Cerebellar cortex (tissue), 1 donor: Measurements from ENCODE around the gene FNDC5.

Experiments
- DNase-seq: peaks from one replicate; pipeline ENCODE4 v3.0.0-alpha.2; 2015; ENCODE audit warnings: low spot score

The FNDC5 gene

DNA sequence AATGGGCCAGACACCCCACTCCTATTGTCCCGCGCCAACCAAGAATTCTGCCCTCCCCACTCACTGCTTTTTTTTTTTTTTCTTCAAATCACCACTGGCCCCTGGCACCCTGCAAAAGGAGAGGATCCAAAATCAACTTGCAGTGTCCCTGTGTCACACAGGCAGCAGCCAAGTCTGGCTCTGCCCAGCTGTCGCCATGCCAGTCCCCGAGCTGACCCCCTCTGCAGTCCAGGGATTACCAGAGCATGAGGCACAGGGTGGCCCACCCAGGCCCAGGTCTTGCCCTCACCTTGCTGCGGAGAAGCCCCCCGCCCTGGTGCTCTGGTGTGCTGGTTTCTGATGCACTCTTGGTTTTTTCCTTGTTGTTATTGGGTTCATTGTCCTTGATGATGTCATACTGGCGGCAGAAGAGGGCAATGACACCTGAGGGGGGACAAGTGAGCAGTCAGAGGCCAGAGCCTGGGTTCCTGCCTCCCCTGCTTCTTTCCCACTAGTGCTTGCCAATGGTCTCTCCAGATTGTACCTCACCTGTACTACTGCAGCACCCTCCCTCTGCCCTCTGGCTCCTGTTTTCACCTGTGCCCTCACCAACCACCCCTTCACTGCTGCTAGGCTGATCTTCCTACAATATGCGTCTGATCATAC is 6.2 kb downstream of the FNDC5 start:
- no peak for DNase-seq

DNA sequence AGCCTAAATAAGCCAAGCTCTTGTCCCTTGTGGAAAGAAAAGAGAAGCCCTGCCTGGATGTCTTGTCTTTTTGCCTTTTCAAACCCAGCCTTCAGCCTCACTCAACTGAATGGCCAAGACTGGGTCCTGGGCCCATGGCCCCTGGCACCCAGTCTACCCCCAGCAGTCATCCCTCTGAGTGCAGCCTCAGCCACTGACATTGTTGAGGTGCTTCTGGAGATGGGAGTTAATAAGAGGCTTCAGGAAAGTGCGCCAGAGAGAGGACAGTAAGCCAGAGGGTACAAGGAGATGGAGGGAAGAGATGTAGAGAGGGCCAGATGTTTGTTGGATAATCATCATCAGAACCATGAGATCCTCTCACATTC is 6.8 kb downstream of the FNDC5 start:
- DNase-seq, result no peak

DNA sequence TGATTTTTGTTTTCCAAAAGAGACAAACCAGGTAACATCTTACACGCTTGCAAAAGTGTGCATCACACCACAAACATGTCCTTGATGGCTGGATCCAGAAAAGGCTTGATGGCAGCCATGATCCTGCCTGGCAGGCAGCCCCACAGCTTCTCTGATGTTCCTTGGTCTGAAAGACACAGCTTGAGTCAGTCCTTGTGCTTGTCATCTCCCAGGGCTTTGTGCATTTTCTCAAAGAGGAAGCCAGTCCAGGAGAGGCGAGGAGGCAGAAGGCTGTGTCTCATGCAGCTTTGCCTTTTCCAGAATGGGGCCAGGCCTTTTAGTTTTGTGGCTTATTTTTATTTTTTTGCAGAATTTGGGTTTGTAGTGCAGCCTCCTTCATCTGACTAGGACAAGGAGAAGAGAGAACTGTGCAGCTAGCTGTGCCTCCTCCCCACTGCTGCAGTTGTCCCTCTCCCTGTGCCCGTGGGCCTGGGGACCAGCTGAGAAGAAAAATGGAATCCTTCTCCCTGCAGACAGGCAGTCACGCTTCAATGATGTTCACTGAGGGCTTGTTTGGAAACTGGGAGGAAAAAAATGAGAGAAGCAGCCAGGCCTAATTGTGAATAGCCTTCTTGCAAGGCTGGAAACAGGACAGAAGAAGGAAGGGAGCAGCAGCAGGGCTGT is 7.4 kb downstream of the FNDC5 start:
- DNase-seq, result no peak

DNA sequence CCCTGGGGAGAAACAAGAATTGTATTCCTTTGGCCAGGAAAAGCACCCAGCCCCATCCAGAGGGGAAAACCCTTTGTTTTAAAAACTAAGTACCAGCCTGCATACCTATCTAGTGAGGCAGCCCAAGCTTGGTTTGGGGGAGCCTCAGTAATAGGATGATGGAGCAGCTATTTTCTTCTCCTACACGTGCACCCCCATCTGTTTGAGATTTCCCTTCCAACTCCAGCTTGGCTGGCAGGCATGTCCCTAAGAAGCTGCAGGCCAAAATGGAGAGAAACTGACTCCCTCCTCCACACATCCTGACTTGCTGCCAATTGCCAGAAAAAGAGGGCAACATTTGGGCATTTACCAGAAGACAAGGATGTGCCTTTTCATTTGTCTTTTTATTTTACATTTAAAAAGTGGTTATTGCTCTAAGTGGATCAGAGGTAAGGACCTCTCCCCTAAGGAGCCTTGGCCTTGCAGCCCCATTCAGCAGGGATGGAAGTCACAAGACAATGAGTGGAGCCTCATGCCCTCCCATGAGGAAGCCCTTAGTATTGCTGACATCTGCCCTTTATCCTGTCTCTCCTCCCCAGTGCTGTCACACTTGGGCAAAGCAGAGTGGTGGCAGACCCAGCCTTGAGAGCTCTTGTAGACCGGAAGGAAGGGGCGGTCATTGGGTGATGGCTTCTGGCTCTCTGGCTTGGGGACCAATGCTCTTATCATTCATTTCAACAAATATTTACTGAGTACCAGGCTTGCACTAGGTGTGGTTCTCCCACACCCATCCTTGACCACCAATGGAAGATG is 8.6 kb downstream of the FNDC5 start:
- peak; percentile 93 for DNase-seq

DNA sequence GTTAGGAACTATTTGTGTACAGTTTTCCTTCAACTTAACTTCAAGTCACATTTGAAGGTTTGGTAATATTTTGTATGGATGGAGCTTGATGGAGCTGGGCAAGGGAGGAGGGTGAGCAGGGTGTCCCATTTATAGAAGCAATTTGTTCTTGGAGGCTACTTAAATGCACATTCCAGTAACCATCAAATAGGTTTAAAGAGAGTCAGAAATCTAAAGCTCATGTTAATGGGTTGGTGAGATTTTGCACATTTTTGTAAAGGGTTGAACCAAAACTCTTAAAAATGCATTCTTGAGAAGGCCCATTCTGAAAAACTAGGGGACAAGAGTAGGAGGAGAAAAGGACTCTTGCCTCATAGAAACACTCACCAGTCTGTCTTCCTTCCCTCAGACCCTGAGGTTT is 10.1 kb downstream of the FNDC5 start:
- no peak for DNase-seq

DNA sequence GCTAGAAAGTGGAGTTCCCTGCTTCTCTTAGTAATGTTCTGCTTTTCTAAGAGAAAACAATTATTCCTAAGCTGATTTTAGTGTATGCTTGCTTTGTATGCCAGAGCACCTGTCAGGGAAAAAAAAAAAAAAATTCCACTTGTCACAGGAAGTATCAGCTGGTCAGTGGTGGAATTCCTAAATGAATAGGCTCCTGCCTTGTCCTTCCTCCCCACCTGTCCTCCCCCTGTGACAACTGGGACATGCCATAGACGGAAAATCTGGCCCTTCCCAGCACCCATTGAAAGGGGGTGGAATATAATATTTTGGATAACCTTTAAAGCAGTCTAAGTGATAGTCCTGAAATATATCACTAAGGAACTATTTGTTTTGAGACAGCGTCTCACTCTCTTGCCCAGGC is 10.8 kb downstream of the FNDC5 start:
- no peak for DNase-seq

DNA sequence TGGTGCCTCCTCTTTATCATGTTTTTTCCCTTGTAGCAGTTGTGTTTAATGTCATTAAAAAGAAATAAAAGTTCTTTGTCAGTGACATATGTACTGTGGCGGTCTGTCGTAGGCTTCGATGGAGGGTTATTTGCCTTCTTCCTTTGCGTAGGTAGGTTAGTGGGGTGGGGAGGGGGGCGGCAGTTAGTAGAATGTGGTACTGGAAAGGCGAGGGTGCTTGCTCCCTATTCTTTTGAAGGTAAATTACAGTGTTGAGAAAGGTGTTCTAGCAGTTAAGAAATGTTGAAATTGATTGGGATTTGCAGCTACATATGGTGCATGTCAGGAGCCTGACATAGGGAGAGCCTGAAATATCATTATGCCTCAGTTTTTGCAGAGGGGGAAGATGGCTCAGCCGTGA is 11.9 kb downstream of the FNDC5 start:
- no peak for DNase-seq

DNA sequence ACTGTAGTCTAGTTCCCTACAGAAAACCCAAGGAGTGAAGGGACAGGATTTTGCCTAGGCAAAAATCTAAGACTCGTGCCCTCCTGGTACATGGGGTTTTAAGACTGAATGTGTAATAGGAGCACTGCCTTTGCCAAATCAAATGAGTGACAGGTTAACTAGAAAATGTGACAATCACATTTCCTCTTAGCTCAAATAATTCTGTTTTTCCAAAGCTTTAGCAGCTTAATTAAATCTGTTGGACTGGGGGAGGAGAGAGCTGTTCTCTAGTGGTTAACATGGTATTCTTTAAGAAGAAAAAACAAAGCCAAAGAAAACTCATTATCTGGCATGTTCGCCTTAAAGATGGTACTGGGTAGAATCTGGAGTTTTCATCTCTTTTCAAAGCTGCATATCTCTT is 12.6 kb downstream of the FNDC5 start:
- no peak for DNase-seq

DNA sequence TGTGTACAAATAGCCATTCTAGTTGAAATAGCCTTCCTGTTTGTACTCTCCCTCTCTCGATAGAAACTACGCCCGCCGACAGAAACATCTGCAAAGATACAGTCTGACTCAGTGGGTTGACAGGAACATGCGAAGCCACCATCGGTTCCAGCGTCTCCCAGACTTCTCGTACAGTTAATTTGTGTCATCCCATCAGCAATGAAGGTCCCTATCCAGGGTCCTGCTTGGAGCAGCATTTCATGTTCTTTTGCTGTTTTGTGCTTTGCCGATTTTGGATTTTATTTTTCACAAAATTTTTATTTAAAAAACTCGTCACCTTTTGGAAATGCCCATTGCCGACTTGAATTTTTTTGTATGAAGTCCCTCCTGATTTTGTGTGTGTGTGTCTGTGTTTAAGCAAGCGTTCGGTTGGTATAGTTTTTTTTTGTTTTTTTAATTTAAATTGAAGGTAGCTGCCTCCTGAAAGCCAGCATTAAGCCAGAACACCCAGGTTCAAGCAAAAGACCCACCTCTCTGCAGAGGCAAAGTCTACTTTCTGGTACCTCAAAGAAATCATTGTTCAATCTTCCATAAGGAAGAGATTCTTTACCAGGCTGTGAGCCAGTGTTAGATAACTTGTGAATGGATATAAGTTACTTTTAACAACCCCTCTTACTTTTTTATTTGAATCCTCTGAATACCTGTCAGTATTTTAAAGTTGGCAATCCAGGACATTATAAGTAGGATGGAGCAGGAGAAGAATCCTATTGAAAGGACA is 14.7 kb downstream of the FNDC5 start:
- DNase-seq, result no peak

DNA sequence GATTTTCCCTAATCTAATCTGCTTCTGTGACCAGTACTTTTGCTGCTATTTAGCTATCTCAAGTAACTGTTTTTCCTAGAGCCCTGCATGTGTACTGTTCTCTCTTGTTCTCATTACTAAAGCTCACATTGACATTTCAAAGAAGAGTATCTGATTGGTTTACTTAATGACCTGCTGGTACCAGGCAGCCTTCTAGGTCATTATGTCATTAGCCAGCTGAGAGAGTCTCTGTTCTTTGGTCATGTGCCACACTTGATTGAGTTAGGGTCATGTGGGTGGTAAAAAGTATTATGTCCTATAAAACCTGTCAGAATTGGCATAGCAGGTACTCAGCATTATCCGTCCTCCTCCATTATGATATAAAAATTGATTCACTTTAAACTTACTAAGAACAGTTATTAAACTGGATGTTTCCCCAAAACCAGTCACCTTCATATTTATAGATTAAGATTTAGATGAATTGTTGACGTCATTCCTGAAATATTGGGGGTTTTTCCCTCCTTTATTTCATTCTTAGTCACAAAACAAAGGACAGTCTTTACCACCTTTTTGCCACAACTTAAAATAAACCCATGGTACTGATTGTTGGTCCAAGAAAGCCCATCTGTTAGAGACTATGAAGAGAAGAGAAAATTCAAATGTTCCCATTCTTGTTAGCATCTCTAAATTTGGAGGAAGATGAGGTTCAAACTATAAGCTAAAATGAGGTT is 22.2 kb downstream of the FNDC5 start:
- DNase-seq, result no peak

DNA sequence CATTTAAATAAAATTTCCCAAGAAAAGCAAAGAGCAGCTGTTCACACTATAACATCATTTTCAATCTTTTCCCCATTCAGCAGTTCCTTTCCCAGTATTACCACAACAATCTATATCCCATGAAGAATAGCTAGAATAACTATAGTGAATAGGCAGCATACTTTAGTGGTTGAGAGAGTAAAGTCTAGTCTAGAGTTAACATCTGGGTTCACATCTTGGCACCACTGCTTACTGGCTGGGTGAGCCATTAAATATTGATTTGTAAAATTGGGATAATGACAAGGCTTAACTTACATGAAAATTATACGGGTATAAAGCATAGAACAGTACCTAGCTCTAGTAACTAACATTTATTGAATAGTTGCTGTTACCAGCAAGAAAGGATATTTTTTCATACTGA is 38.8 kb downstream of the FNDC5 start:
- no peak for DNase-seq

DNA sequence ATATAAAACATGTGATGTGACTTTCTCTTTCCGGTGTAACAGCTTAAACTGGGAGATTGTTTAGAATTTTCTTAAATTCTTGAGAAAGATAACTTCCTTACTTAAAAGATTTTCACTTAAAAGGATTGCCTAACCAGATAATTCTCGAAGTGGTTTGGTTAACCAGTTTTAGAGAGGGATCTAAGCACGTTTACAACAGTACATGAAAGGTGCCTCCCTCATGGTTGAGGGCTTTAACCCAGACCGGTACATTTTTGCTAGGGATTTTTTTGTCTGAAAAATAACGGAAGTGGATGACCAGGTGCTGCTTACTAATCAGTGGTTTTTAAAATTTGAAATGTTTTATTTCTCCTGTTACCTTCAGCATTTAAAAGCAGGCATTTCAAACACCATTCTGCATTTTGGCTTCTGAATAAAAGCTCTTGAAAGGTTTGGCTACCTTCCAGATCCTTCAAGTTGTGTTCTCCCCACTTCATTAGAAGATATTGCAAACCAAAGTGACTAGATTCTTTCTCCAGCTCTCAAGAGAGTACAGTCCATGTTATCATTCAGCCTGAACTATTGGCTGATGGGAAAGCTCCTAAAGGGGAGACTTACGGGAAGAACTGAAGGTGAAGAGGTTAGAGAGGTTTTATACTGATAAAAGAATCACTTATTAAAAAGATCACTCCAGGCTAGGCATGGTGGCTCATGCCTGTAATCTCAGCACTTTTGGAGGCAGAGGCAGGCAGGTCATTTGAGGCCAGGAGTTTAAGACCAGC is 40.4 kb downstream of the FNDC5 start:
- no peak for DNase-seq

DNA sequence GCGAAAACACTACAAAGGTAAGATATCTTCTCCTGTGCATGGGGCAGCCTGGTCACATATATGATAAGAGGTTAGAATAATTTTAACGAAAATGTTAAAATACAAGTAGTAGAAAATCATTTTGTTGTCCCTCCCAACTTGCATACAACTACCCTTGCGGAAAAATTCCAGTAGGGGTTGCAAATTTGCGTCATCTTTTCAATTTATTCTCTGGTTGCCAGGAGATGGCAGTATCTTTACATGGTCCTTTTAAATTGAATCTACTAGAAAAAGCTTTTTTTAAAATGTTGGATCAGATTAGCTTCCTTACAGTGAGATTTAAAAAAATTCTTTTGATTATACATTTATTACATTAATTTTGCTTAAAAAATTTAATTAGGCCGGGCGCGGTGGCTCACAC is 42.4 kb downstream of the FNDC5 start:
- peak; percentile 66 for DNase-seq

DNA sequence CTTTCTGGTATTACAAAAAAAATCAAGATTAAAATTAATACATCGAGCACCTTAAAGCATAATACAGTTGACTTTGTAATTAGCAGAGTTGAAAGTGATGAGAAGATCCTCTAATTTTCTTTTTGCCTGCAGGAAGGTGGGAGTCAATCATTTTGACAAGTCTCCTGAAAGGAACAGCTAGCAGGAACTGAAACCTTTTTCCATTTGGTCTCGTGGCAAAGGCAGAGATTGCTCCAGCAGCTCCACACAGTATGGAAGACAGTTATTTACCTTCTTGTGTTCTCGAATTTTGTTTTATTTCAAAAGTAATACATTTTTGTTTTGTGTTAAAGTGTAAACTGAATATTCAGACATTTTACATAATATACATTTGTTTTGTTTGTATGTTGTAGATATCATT is 45.5 kb downstream of the FNDC5 start:
- DNase-seq, result no peak

DNA sequence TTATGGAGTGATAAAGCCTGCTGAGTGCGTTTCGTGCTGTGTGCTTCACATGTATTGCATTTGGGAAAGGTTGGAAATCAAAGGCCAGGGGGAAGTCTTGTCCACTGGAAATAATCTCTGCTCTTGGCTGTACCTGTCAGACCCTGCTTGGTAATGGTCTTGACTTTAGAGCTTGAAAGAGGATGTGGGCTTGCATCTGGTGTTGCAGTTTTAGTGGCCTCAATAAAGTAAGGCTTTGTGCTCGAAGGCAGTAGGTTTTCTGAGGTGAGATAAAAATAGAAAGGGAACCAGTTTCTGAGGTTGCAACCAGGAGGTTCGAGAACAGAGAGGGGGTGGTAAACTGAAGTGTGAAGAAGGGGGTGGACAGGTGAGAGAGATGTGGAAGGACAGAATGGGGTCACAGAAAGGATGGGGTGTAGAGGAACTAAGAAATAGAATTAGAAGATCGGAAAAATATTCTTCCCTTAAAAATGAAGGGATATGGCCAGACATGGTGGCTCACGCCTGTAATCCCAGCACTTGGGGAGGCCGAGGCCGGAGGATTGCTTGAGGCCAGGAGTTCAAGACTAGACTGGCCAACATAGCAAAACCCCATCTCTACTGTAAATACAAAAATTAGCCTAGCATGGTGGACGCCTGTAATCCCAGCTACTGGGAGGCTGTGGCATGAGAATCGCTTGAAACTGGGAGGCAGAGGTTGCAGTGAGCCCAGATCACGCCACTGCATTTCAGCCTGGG is 51.7 kb downstream of the FNDC5 start:
- DNase-seq, result peak; percentile 9

DNA sequence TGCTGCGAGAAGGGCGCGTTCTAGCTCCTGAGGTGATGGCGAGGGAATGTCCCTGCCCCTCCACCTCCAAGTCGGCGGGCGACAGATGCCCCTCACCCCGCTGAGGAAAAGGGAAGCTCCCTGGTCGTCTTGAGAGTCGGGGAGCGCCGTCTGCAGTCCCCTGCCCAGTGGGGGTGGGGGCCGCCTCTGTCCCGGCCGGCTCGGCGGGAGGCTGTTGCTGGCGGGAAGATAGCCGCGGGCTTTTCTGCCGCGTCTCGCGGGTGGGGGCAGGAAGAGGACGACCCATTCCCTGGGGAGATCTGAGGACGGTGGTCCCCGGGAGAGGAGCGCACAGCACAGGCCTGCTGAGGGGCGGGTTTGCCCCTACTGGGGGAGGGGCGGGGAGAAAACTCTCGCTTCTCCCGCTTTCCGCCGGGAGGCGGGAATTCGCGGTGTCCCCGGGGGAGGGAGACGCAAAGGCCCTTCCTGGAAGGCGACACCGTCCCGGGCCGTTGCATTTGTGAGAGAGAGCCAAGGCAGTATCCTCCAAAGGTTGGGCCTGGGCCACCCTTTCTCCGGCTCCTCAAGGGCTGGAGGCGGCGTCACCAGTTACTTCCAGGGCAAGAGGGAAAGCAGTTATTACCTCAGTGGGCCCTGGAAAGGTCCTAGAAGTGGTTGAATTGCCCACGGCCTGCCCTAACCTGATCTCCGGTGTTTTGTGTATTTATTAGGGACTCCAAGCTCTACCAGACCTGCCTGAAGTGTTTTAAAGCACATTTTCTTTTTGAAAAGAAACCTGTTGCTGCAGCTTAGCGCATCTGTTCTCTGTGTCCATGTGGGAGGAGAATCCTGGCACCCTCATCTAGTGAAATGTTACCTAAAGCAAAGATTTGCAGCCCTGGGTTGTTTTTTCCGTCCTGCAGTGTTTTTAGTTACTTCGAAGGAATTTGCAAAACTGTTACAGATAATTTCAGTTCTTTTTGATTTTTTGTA is 52.6 kb downstream of the FNDC5 start:
- peak; percentile 62 for DNase-seq

DNA sequence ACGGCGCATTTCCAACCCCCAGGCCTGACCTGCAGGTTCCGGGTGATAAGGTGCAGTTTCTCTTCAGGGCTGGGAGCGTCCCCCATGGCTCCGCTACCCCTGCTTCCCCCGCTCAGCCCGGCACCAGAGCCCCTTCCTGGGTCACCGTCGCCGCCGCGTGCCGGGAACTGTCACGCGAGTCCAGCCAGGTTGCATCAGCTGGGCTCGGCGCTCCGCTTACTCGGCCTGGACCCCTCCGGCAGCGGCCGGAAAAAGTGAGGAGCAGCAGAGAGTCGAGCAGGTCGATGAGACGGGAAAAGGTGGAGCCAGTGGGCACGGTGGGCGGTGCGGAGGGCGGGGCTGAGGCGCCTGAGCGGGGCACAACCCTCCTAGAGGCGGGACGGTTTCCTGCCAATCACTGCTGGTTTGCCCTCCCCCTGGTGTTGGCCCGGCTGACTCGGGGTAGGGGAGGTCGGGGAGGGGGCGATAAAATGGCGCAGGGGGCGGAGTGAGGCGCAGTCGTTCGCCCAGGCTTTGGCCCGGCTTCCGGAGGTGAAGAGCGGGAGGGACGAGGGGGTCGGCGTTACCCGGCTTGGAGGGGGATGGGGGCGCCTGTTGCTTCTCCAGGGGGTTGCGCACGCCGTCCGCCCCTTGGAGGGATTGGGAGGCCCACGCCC is 53.4 kb downstream of the FNDC5 start, which contains the start of the genes S100PBP and YARS1:
Gene S100PBP, plus strand, starts transcription at position 495 of the 656 bp plus-strand sequence. CDS start 8,447 bp downstream, outside the sequence.
Gene YARS1, minus strand, starts transcription at position 200 of the 656 bp plus-strand sequence. Its CDS starts 114 bp downstream, at position 86.
- DNase-seq, result peak; percentile 99

DNA sequence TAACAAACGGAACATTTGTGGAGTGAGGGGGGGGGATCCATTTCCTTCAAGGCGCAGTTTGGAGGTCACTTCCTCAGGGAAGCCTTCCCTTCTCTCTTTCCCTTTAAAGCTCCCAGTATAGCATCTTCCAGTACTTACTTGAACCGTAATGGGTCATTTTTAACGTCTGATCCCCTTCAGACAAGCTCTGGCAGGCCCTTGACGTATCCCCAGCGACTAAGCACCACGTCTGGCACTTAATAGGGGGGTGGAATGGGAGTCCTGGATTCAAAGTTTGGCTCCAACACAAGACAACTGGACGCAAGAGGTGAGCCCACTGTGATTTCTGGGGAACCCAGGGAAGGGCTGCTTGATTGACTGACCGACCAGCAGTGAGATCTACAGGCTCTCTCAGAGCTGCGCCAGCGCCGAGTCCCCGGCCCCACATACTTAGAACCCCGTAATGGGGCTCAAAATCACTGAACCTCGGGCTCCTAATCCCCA is 54.0 kb downstream of the FNDC5 start:
- peak; percentile 26 for DNase-seq
